DMS79 (cell line): ENCODE measurements around the gene C16orf74.

ENCODE experiments used
- DNase-seq: peaks from one replicate; lab custom pipeline; 2025; lab: John Stamatoyannopoulos, UW

C16orf74 gene

GRCh38 chr16:85746460-85747215 is 4.3 kb downstream of the C16orf74 start:
- DNase-seq, result no peak

DNA sequence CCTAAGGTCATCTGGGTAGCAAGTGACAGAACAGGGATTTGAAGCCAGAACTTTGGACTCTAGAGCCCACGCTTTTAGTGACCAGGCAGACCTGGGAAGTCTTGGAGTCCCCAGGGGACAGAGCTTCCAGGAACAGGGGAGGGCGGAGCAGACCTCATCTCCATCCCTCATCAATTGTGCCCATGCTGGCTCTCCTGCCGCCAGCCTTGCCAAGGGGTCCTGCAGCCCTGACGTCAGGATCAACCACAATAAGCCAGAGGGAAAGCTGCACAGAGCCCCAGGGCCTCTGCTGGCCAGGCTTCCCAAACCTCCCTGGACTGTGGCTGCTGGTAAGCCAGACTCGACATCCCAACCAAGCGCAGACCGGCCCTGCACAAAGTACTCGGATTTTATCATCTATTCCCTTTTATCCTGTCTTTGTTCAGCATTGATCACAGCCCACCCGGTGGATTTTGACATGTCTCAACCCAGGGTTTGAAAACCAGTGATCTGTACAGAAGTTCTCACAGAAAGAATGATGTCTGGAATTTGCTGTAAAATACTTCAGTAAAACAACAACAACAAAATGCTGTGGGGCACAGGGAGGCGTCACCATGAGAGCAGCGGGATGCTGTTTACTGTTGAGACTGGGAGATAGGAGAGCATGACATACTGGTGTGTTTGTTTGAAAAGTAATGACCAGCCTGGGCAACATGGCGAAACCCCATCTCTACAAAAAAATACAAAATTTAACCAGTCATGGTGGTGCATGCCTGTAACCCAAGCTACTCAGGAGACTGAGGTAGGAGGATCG is 11.8 kb downstream of the C16orf74 start:
- DNase-seq, result no peak

GRCh38 chr16:85736921-85737320 is 14.0 kb downstream of the C16orf74 start:
- DNase-seq, result no peak

GRCh38 chr16:85735946-85736345 is 14.9 kb downstream of the C16orf74 start:
- DNase-seq, result no peak

GRCh38 chr16:85735225-85735635 is 15.7 kb downstream of the C16orf74 start:
- no peak for DNase-seq

- DNase-seq, result no peak
These were observed 16.4 kb downstream of the C16orf74 start for GRCh38 chr16:85734311-85735017.

DNA sequence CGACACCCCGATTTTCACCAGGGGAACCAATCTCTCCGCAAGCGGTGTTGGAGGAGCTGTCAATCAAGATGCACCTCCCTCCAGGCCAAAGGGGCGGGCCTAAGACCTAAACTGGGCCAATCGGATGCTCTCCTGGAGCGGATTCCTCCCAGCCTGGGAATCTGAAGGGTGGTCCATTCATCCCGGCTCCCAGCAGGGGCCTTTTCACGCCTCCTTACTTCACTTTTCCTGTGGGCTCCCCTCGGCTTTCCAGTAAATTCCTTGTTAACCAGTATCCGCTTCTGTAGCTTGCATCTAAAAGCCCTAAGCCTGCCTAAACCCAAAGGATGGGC is 17.1 kb downstream of the C16orf74 start:
- no peak for DNase-seq

DNA sequence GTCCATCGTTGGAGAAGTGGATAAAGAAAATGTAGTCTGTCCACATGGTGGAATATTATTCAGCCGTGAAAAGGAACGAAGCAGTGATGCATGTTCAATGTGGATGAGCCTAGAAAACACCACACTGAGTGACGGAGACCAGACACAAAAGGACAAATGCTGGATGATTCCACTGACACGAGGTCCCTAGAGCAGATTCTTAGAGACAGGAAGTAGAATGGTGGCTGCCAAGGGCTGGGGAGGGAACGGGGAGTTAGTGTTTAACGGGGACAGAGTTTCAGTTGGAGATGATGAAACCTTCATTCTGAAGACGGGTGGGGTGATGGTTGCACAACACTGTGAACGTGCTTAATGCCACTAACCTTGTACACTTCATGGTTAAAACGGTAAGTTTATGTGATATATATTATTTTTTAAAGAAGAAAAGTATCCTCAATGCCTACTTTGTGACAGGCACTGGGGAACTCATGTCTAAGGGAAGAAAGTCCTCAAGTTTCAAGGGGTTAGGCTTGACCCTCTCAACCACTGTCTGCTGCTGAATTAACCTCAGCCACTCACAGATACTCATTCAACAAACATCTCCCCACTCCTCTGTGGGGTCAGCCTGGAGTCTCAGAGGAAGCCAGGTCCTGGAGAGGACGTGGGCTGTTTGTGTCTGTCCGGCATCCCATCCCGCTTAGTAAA is 17.6 kb downstream of the C16orf74 start:
- no peak for DNase-seq

DNA sequence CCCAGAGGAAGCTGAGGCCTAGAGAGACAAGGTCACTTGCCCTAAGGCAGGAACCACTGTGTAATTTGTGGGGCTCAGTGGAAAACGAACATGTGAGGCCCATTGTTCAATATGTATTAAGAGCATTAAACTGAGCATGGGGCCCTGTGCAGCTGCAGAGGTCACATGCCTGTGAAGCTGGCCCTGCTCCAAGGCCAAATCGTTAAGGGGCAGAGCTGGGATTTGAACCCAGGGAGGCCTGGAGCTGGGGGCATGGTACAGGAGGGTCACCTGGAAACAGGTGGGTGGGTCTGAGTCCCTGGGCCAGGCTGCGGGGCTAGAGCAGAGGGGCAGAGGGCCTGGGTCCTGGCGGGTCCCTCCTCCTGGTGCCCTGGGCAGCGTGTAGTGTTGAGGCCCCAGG is 19.7 kb downstream of the C16orf74 start:
- DNase-seq, result no peak

- DNase-seq, result no peak
These were observed 20.8 kb downstream of the C16orf74 start for GRCh38 chr16:85730186-85730465.

DNA sequence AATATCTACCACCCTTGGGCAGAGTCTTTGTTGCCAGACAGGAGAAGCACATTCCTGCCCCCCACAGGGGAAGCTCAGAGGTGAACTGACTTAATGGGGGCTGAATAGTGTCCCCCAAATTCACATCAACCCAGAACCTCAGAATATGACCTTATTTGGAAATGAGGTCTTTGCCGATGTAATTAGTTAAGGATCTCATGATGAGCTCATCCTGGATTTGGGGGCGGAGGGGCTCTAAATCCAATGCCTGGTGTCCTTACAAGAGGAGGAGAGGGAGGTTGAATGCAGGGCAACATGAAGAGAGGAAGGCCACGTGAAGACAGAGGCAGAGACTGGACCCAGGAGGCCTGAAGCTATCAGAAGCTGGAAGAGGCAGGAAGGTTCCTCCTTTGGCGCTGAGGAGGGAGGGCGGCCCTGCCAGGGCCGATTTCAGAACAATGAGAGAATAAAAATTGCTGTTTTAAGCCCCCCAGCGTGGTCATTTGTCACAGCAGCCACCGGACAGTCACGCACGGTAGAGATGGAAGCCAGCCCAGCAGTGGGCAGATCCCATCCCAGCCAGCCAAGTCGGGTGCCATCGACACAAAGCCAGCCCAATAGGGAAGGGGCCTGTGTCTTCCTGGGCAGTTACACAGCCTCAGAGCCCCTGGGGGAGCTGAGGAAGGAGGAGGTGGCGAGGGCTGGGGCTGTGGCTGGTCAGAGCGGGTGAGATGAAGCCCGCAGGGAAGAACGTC is 21.3 kb downstream of the C16orf74 start:
- DNase-seq, result no peak

DNA sequence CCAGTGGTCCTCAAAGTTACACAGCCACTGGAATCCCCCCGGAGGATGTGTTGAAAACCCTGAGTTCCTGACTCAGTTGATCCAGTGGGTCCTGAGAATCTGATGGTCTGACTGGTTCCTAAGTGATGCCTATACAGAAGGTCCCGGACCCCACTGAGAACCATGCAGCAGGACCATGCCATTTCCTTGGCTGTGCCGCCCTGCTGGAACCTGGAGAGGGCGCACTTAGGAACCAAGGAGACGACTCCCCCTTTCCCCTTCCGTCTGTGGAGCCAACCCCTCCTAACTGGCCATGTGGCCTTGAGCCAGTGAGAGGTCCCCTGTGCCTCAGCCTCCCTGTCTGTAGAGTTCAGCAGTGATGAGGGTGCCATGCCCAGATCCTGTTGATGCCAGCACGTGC is 22.0 kb downstream of the C16orf74 start:
- DNase-seq, result no peak

DNA sequence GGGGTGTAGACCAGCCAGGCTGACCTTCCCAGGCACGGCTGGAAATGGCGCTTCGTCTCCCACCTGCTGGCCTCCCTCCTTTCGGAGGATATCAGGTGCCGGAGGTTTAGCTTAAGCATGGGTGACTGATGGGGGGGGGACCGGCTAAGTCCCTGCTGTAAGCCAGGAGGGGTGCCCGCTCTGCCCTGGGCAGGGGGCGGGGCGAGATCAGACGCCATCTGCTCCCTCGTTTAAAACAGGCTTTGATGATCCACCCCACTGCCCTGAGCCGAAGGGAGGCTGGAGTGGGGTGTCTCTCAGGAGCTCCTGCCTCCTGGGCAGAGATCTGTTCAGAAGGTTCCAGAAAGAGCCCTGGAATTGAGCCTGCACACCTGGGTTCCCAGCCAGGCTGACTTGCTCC is 26.0 kb downstream of the C16orf74 start:
- no peak for DNase-seq

DNA sequence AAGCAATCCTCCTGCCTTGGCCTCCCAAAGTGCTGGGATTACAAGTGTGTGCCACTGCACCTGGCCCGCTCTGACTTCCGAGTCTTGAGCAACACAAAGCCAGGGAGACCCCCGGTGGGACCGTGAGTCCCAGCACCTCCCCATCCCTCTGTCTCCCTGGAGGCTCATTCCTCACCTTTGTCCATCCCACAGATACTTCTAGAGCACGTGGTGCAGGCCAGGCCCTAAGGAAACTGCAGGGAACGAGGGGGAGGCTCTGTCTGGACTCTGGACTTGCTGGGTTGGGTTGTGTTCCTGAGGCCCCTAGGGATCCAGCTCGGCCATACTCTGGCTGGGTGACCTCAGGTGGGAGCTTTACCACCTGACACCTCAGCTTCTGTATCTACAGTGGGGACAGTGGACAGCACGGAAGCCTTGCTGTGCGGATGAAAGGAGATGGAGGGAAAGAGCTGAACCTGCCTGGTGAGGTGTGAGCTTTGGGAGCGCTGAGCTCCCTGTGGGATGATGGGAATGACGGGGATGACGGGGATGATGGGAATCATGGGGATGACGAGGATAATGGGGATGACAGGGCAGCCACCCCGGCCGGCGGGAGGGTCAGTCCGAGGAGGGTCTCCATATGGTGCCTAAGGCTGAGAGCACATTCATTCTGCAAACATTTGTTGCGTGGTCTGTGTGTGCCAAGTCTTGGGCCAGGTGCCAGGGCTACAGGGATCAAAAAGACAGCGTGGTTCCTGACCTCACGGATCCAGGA is 26.6 kb downstream of the C16orf74 start:
- DNase-seq, result no peak

- DNase-seq, result no peak
These were observed 28.6 kb downstream of the C16orf74 start for GRCh38 chr16:85722128-85722893.

DNA sequence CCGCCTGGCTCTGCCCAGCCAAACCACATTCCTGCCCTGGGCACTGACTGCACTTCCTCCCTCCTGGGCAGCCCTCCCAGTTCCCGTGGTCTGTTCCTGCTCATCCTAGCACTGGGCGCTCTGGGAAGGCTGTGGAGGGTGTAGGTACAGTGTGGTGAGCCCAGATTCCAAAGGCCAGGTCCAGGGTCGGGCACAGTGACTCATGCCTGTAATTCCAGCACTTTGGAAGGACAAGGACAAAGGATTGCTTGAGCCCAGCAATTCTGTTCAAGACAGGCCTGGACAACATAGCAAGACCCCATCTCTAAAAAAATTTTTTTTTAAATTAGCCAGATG is 30.6 kb downstream of the C16orf74 start:
- DNase-seq, result no peak

DNA sequence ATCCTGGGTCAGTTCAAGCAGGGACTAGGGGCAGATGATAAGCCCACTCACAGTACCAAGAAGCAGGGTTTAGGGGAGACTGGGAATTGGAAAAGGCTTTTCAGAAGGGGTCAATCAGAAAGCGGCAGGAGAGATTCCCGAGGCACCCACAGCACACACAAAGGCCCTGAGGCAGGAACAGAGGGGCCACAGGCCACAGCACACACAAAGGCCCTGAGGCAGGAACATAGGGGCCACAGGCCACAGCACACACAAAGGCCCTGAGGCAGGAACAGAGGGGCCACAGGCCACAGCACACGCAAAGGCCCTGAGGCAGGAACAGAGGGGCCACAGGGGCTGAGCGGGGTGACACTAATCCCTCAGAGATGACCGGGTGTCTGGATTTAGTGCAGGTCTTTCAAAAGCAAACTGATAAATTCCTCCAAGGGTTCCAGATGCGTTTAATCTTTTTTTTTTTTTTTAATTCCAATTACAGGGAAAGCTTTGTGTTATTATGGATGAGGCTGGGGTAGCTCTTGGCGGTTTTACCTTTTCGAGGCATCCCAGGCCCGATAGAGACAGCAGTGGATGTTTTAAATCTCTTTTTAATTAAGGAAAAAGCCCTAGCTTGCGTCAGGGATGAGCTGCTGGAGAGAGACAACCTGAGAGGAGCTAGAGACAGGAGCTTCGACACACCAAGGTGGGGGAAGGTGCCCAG is 31.1 kb downstream of the C16orf74 start:
- no peak for DNase-seq

- no peak for DNase-seq
These were observed 32.2 kb downstream of the C16orf74 start for GRCh38 chr16:85718682-85719081.

- DNase-seq, result no peak
These were observed 32.8 kb downstream of the C16orf74 start for GRCh38 chr16:85718153-85718477.
